Measurements from ENCODE around the gene CCKAR. TPM values are rescaled to one million over a fixed set of nuclear protein-coding genes. Genes with fewer than 3 reads are reported as not detected.

Gene CCKAR
- not detected in 2 replicates for total RNA-seq

DNA sequence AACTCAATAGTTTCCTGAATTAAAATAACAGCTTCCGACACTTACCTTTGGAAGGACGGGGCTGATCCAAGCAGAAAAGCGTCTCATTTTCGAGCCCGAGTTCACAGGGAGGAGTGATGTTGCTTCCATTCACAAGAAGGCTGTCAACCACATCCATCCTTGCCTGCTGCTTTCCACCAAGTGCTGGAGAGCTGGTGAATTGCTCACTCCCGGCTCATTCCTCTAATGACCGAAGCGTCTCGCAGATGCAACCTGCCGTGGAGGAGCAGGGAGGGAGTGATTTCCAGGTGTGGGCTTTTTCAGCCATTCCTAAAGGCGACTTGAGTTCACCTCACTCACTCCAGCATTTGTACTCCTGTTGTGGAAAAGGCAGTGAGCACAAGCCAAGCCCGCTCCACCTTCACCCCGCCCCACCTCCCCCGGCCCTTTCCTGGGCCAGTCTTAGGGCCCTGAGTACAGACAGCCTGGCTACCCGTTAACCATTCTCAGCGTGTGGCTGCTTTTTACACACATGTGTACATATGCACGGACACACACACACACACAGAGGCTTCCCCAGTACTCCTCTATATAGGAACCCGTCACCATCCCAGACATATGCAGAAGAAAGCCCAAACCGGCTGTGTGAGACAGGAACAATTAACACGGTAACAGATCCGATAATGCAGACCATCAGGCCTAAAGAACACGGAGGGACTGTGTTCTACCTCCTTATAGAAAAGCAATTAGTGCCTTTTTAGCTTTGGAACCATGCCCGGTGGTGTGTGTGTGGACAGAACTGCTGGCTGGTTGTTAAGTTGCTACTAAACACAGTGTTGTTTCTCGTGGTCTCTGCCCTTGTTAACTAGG lies at the start of gene CCKAR:
Gene CCKAR, minus strand, starts transcription at position 374 of the 849 bp plus-strand sequence. Its CDS starts 217 bp downstream, at position 157.

Other genes with a start within 250 kb of the CCKAR start
- gene RBPJ, start 169.5 kb downstream of the CCKAR start, total RNA-seq, result 72.4 and 85.5 TPM in 2 replicates
- gene TBC1D19, start 93.6 kb upstream of the CCKAR start, total RNA-seq, result 14.2 and 17.7 TPM in 2 replicates

All from epithelial cell of alveolus of lung (primary cell).